NCI-H1417 treated with DMSO at 0.1 percent for 48 hours (cell line): ENCODE measurements around the gene TMEM40.
"Not testable (repeated sequence)": the region's sequence is repeated elsewhere in the genome, so short reads cannot be mapped to it uniquely, and the experiment has no call there.

Source experiments
- DNase-seq: peaks from one replicate; lab custom pipeline; 2025; lab: John Stamatoyannopoulos, UW

TMEM40 gene

DNA sequence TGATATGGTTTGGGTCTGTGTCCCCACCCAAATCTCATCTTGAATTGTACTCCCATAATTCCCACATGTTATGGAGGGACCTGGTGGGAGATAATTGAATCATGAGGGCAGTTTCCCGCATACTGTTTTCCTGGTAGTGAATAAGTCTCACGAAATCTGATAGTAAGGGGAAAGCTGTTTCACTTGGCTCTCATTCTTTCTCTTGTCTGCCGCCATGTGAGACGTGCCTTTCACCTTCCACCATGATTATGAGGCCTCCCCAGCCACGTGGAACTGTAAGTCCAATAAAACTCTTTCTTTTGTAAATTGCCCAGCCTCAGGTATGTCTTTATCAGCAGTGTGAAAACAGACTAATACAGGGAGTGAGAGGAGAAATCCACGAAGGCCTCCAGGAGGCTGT lies 16.9 kb upstream of the TMEM40 start:
- not testable (repeated sequence) for DNase-seq

DNA sequence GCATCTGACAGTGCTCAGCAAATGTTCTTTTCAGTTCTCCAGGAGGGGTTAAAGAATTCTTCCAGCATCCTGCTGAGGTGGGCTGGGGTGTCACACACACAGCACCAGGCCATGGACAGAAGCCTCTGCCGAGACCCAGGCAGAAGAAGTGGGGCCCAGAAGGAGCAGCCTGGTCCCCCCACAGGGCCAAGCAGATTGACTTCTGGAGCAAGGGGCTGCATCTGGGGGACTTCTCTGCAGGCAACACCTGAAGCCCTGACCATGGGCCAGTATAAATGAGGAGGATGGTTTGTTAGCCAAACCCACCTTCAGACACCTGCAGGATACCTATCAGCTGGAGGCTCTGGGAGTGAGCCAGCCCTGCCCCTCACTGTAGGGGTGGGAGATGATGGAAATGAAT lies 16.2 kb upstream of the TMEM40 start:
- no peak for DNase-seq

DNA sequence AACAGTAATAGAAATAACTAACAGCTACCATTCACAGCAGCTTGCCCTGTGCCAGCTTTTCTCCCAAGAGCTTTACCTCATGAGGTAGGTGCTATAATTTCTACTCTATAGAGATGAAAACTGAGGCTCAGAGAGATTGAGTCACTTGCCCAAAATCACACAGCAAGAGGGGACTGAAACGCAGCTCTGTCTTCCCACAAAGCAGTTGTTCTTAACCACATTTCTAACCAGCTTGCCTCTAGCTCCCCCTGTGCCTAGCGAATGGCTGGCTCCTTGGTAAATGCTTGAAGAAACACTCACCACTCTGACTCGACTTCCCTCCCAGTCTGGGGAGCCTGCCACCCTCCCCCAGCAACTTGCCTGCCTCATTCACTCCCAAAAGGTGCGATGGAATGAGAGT lies 15.6 kb upstream of the TMEM40 start:
- DNase-seq, result no peak

DNA sequence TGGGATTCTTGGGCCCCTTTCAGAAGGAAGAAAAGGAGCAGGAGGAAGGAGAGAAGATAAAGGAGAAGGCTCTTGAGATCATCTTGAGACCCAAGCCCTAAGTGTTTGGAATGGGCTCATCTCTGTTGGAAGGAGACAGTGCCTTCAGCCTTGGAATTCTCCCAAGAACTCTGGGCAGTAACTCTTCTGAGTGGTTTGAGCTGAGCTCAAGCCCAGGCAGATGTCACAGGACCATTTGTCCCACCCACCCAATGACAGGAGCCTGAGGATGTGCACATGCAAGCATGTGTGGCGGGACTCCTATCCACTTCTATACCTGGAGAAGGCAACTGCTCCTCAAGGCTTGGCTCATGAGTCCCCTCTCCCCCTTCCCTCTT lies 14.6 kb upstream of the TMEM40 start:
- no peak for DNase-seq

DNA sequence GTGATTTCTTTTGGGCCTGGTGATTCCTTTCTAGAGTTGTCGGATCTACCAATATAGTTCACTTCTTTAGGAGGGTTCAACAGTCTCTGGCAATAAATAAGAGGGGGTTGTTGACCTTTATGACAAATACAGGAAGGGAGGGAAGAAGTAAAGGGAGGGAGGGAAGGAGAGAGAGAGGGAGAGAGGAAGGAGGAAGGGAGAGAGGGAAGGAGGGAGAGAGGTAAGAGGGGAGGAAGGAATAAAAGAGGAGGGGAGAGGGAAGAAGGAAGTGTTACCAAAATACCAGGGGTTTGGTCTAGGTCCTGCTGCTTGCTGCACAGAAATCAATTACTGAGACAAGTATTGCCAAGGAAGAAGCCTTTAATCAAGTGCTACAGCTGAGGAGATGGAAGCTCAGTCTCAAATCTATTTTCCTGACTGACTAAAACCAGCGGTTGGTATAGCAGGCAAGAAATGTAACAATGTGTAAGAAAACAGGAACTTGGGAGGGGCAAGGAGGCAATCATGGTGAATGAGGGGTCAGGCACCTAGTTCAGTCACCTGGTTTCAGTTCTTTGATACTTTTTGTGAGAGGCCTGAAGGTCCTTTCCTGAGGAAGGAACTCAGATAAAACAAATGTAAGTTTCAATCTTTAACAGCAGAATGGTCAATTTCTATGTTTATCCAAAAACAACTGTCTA lies 14.1 kb upstream of the TMEM40 start:
- no peak for DNase-seq

DNA sequence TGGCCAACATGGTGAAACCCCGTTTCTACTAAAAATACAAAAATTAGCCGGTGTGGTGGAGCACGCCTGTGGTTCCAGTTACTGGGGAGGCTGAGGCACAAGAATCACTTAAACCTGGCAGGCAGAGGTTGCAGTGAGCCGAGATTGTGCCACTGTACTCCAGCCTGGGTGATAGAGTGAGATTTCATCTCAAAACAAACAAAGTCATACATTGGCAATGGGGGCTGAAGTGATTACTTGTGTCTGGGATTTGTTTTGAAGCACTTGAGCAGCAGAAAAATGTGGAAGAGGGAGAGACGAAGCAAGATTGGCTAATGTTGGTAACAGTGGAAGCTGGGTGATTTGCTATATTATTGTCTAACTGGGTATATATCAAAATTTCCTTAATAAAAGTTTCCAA lies 13.4 kb upstream of the TMEM40 start:
- no peak for DNase-seq

DNA sequence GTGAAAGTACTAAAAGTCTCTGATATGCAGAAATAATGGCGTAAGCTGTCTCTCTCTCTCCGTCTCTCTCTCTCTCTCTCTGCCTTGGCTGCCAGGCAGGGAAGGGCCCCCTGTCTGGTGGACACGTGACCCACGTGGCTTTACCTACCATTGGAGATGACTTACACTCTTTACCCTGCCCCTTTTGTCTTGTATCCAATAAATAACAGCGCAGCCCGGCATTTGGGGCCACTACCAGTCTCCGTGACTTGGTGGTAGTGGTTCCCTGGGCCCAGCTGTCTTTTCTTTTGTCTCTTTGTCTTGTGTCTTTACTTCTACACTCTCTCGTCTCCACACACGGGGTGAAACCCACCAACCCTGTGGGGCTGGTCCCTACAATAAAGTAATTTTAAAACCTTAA lies 12.2 kb upstream of the TMEM40 start:
- no peak for DNase-seq

DNA sequence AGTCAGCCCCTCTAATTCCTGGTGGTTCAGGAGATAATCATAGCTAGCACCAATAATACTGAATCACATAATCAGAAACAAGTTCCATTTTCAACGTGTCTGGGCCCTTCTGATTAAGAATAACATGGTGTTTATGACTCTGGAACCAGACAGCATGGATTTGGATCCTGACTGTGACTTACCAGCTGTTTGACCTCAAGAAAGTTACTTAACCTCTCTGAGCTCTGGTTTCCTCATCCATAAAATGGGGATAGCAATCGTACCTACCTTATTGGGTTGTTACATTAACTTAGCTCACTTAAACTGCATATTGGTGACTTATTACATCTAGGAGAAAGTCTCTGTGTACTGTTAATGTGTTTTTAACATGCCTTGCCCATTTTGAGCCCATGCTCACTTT lies 10.7 kb upstream of the TMEM40 start:
- no peak for DNase-seq

DNA sequence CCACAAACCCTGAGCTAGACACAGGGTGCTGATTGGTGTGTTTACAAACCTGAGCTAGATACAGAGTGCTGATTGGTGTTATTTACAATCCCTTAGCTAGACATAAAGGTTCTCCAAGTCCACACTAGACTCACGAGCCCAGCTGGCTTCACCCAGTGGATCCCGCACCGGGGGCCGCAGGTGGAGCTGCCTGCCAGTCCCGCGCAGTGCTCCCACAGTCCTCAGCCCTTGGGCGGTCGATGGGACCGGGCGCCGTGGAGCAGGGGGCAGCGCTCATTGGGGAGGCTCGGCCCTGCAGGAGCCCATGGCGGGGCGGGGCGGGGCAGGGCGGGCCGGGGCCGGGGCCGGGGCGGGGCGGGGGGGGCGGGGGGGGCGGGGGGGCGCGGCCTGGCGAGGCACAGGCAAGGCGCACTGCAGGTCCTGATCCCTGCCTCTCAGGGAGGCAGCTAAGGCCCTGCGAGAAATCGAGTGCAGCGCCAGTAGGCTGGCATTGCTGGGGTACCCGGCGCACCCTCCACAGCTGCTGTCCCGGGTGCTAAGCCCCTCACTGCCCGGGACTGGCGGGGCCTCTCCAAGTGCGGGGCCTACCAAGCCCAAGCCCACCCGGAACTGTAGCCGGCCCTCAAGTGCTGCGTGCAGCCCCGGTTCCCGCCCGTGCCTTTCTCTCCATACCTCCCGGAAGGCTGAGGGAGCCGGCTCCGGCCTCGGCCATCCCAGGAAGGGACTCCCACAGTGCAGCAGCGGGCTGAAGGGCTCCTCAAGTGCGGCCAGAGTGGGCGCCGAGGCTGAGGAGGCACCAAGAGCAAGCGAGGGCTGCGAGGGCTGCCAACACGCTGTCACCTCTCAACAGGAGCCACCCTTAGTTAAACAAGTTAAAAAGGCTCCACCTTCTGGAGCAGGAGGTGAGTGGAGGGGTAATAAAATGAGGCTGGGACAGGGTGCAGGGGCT lies 9.8 kb upstream of the TMEM40 start:
- DNase-seq, result no peak

DNA sequence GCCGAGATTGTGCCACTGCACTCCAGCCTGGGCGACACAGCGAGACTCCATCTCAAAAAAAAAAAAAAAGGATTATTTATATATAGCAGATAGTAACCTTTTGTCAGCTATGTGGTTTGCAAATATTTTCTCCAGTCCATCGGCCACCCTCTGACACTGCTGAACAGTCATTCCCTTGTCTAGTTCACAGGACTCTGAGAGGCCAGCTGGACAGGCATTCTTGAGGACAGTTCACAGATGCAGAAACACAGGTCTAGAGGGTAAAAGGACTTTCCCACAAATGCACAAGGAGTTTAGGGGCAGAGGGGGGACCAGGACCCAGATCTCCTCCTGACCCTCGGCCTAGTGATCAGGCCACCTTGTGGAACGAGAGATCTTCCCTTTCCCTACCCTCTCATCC lies 7.5 kb upstream of the TMEM40 start:
- DNase-seq, result no peak

DNA sequence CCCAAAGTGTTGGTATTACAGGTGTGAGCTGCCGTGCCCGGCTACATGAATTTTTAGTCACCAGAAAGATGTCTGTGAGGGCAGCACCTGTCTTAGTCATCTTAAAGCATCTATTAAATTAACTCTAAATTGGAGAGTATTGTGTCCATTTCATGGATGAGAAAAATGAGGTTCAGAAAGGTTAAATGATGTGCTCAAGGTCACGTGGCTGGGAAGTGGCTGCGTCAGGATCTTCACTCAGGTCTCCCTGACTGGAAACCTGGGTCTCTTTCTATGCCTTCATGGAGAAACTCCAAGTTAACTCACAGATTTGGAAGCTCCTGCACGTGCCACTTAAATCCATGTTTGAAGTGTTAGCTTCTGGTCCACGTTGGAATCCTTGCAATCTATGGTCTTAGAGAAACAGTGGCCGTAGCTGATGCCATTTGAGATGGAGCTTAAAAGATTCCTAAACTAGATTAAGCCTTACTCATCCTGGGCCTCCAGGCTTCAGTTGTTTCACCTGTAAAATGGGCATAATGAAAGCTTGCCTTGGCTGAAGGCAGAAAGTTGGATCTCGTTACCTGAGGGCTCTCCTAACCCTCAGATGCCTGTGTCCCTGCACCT lies 5.2 kb upstream of the TMEM40 start:
- DNase-seq, result no peak

DNA sequence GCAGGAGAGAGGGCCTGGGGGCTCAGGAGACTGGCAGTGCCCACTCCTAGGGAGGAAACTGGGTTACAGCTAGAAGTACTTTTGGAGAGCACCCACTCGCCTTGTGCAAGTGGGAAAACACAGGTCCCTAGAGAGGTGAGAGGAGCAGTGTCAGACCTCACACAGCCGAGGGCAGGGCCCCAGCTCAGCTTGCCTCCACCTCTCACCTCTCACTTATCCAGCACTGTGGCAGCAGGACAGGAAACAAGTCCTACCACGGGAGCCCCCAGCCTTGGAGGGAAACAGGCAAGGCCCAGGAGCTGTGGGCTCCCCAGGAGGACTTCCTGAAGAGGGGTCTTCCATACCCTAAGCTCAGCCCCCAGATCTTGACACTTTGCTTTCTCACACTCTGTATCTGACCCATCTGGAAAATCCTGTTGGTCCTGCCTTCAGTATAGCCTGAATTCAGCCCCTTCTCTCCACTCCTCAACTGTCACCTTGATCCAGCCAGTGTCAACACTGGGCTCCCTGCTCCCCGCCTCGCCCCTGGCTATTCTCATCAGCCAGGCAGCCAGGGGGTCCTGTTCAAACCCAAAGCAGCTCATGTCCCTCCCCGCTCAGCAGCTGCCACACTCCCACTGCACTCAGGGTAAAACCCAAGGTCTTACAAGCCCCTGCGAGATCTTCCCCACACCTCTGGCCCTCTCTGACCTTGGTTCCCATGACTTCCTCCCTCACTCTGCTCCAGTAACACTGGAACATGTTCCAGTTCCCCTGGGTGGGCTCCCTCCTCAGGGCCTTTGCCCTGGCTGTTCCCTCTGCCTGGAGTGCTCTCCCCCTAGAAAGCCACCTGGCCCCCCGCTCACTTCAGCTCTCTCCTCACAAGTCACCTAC lies 870 bp upstream of the TMEM40 start:
- DNase-seq, result no peak

DNA sequence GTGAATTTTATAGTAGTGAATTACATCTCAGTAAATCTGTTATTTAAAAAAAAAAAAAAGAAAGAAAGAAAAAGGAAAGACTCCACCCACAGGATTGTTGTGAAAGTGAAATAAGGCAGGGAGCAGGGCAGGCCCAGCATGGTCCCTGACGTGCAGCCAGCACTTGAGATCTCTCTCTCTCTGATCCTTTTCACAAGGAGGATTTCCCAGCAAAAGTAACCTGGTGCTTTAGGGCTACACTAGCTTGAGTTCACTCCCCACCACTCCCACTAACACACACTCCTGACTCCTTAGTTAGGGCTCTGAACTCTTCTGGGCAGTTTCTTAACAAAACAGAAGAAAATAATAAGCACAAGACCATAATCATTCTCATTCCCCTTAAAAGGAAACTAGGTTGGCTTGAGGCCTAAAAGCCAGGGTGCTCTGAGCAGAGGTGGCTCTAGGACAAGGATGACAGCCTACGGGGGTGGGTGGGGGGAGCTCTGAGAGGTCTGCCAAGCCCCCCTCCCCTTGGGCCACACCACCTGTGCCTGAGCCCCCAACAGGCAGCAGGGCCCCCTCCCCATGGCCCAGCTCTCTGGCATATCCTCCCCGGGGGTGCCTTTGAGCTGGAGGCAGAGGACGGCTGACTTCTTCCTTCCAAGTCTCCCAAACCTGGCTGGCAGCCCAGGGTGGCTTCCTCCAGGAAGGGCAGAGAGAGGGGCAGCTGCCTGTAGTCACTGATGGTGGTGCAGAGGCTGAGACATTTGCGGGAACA lies 856 bp downstream of the TMEM40 start:
- DNase-seq, result no peak

DNA sequence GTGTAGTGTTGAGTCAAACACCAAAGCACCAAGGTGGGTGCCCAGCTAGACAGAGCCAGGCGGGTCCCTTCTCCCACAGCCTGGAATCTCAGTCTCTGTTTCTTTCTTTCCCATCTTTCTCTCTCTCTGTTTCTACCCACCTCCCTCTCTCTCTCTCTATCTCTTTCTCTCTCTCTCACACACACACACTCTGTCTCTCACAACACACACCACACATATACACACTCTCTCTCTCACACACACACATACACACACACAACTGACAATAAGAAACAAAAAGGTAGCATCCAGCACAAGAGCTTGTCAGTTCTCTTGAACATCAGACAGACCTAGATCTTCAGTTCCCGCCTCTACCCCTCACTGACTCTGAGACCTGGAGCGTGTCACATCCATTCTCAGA lies 2.4 kb downstream of the TMEM40 start:
- DNase-seq, result no peak

DNA sequence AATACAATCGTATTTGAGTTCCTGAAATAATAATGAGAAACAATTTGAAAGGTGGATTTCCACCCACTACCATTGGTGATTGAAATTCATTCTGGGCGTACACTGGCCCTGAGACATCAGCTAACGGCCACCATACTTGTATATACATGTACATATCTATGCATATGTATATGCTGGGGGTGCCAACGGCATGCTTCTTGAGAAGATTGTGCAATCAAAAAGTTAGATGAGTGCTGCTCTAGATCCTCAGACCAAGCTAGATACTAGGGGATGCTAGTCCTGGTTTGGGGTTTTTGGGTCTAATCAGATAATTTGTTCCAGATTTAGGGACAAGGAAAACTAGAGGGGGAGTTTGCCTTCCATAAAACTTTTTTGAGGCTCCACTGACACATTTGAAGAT lies 2.9 kb downstream of the TMEM40 start:
- no peak for DNase-seq

DNA sequence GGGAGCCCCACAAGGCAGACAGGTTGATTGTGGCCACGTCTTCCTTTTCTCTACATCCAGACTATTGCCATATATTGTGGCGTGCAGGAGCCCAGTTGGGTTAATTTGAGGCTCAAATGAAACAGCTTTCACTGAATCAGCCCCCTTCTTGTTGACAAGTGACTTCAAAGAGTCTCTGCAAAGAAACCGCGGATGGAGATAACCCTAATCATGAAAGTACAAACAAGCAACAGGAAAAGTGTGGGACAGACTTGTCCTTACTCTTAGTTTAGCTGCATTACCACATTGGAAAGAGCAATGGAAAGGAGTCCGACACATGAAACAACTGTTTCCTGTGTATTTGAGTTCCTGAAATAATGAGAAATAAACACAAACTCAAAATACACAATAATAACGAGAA lies 3.3 kb downstream of the TMEM40 start:
- no peak for DNase-seq

DNA sequence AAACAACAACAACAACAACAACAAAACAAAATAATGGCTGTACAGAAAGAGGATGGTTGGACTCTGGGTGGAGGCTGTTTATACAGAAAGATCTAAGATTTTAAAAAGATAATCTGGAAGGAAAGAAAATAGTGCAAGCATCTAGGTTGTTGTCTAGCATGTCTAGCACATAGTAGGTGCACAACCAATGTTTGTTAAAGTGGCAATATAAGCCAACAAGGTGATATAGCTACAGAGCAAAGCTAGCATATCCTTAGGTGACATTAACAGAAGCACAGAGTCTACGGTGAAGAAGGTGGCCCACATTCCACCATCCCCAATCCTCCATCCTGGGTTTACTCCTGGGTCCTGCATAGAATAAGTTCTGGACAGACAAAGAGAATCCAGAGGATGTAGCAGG lies 4.7 kb downstream of the TMEM40 start:
- no peak for DNase-seq

DNA sequence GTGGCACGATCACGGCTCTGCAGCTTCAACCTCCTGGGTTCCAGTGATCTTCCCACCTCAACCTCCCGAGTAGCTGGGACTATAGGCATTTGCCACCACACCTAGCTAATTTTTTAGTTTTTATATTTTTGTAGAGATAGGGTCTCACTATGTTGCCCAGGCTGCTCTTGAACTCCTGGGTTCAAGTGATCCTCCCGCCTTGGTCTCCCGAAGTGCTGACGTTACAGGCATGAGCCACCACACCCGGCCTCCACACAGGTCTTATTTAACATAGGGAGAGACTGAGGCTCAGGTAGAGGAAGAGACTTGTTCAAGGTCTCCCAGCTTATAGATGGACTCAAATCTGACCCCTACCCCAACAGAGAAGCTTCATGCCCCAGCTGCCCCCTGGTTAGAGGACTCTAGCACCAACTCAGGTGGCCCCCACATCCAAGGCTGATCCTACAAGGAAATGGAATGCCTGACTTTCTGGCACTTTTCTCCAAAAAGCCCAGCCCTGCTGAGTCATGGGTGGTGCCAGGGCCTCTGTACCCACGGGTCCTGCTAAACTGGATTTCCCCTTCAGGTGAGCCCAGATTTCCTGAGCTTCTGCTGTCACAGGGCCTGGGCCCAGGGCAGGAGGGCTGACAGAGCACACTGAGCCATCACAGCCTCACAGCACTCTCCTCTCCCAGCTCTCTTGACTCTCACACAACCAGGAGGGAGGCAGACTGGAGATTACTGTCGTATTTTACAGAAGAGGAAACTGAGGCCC lies 5.6 kb downstream of the TMEM40 start:
- no peak for DNase-seq

DNA sequence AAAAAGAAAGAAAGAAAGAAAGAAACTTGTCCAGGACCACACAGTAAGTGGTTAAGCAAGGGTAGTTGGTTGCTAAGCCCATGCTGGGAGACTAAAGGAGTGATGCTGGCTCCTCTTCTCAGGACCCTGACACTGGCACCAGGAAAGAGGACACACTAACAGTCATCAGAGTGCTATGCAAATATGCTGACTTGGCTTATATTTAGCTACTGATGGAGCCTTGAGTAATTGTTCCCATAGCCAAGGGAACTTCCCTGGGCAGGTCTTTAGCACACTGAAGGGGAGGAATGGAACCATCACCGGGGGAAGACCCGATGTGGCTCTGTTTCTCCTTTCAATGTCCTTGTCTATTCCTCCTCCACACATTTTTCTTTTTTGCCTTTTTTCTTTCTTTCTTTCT lies 6.2 kb downstream of the TMEM40 start:
- DNase-seq, result no peak

DNA sequence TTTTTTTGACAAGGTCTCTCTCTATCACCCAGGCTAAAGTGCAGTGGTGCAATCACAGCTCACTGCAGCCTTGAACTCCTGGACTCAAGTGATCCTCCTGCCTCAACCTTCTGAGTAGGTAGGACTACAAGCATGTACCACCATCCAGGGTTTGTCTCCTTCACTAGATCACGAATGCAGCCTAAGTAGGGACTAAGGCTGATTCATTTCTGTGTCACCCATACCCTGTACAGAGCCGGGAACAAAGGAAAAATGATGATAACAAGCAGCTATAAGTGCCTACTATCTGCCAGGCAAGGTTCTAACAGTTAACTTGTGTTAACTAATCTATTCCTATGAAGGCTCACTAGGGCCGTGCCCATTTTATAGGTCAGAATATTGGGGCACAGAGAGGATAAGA lies 7.0 kb downstream of the TMEM40 start:
- DNase-seq, result no peak

DNA sequence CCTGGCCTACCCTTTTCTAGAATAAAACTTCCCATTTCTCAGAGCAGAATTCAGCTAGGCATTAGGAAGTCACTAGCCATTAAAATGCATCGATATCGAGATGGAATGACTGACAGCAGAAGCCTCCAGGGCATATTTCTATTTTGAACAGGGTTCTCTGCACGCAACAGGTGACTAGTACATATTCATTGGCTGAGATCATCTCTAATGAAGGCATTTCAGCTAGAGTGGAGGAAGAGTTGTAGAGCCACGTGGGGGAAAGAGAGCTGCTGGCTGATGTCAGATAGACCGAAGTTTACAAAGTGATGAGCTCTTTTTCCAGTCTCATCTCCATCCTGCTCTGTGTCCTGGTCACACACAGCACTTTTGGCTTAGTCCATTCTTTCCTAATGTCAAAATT lies 7.5 kb downstream of the TMEM40 start:
- DNase-seq, result no peak
